MM.1S (cell line): ENCODE measurements around the gene FCN3.

ENCODE experiments used
- DNase-seq: peaks from one replicate; pipeline ENCODE4 v3.0.0-alpha.2; 2015
- H2AFZ ChIP-seq: fragments of 300-600 bp; sonication (generic); 2 replicates; pipeline ENCODE4 v1.6.0; 2016; ENCODE audit warnings: antibody characterized with exemption, low read length
- H3F3A ChIP-seq: fragments of 300-600 bp; sonication (generic); 2 replicates; pipeline ENCODE4 v1.6.1; 2016; ENCODE audit warnings: mild to moderate bottlenecking, antibody characterized with exemption, low read length, moderate library complexity, mixed read lengths; ENCODE audit not compliant: insufficient read depth
- H3K27ac ChIP-seq: fragments of 300-600 bp; sonication (generic); 2 replicates; pipeline ENCODE4 v1.5.1; 2016; ENCODE audit warnings: mild to moderate bottlenecking, low read length
- H3K27me3 ChIP-seq: fragments of 300-600 bp; sonication (generic); replicated peaks from 2 replicates; pipeline ENCODE4 v1.6.0; 2016; ENCODE audit warnings: low read length; ENCODE audit not compliant: insufficient read depth
- H3K36me3 ChIP-seq: fragments of 300-600 bp; sonication (generic); replicated peaks from 2 replicates; pipeline ENCODE4 v1.6.1; 2016; ENCODE audit warnings: mild to moderate bottlenecking, low read length, mixed read lengths; ENCODE audit not compliant: insufficient read depth
- H3K4me1 ChIP-seq: fragments of 300-600 bp; sonication (generic); 2 replicates; pipeline ENCODE4 v1.6.1; 2016; ENCODE audit warnings: low read length, mixed read lengths
- H3K4me2 ChIP-seq: fragments of 300-600 bp; sonication (generic); 2 replicates; pipeline ENCODE4 v1.6.0; 2016; ENCODE audit warnings: low read depth, low read length
- H3K4me3 ChIP-seq: fragments of 300-600 bp; sonication (generic); 2 replicates; pipeline ENCODE4 v1.5.1; 2016; ENCODE audit warnings: low read length, mixed read lengths
- H3K79me2 ChIP-seq: fragments of 300-600 bp; sonication (generic); 2 replicates; pipeline ENCODE4 v1.6.1; 2016; ENCODE audit warnings: mixed run types, low read length, mixed read lengths
- H3K9ac ChIP-seq: fragments of 300-600 bp; sonication (generic); 2 replicates; pipeline ENCODE4 v1.6.1; 2016; ENCODE audit warnings: low read length, mixed read lengths
- H3K9me2 ChIP-seq: fragments of 300-600 bp; sonication (generic); replicated peaks from 2 replicates; pipeline ENCODE4 v1.6.1; 2016; ENCODE audit warnings: mild to moderate bottlenecking, low read length, mixed read lengths; ENCODE audit not compliant: insufficient read depth
- H3K9me3 ChIP-seq: fragments of 300-600 bp; sonication (generic); replicated peaks from 2 replicates; pipeline ENCODE4 v1.6.1; 2016; ENCODE audit warnings: mild to moderate bottlenecking, low read length, mixed read lengths; ENCODE audit not compliant: insufficient read depth
- H4K20me1 ChIP-seq: fragments of 300-600 bp; sonication (generic); 2 replicates; pipeline ENCODE4 v1.6.1; 2016; ENCODE audit warnings: mild to moderate bottlenecking, low read length, moderate library complexity, mixed read lengths; ENCODE audit not compliant: insufficient read depth
- CTCF ChIP-seq: fragments of 300-600 bp; sonication (generic); IDR thresholded peaks from 2 replicates; pipeline ENCODE4 v1.5.1; 2016; ENCODE audit warnings: antibody characterized with exemption, low read length, mixed read lengths
- EZH2 ChIP-seq: fragments of 300-600 bp; sonication (generic); optimal IDR thresholded peaks from 2 replicates; pipeline ENCODE3; 2017; ENCODE audit warnings: low read depth, mild to moderate bottlenecking, antibody characterized with exemption, low read length, mixed read lengths
- EZH2phosphoT487 ChIP-seq: fragments of 300-600 bp; sonication (generic); IDR thresholded peaks from 2 replicates; pipeline ENCODE4 v1.6.1; 2018; ENCODE audit warnings: antibody characterized with exemption, low read length

The FCN3 gene

GRCh38 chr1:27330786-27331185 lies 43.8 kb downstream of the FCN3 start:
- Histone ChIP-seq H3K79me2 (peaks cover 56% of the 10 kb centered on the region), H3K9me2 (no peaks in the 10 kb centered on the region), H3K4me3 (no peak overlapping the region), H3K4me1 (no peaks in the 10 kb centered on the region), H3K9ac (no peak overlapping the region), H3K36me3 (no peaks in the 10 kb centered on the region; the same call in none of the 2 replicates), H4K20me1 (no peaks in the 10 kb centered on the region), H3K27me3 (no peaks in the 10 kb centered on the region), H3K4me2 (no peak overlapping the region), H3K9me3 (no peaks in the 10 kb centered on the region), H3K27ac (no peak overlapping the region), H3F3A (no peaks in the 10 kb centered on the region), H2AFZ (no peak overlapping the region)
- TF ChIP-seq EZH2phosphoT487 (no peak), EZH2 (no peak), CTCF (no peak)
- DNase-seq: no peak

- H3K27ac ChIP-seq: no peak overlapping the region
- H3K79me2 ChIP-seq: peaks cover 85% of the 10 kb centered on the region
- H2AFZ ChIP-seq: no peak overlapping the region
- peaks cover 8% of the 10 kb centered on the region; the same call in 1 of the 2 replicates for H3K4me1 ChIP-seq
- H3K36me3 ChIP-seq: no peaks in the 10 kb centered on the region; the same call in 1 of the 2 replicates
- no peaks in the 10 kb centered on the region for H3K27me3 ChIP-seq
- no peaks in the 10 kb centered on the region for H4K20me1 ChIP-seq
- no peak overlapping the region for H3K4me3 ChIP-seq
- DNase-seq: no peak
- no peak overlapping the region for H3K9ac ChIP-seq
- no peaks in the 10 kb centered on the region for H3F3A ChIP-seq
- H3K9me2 ChIP-seq: no peaks in the 10 kb centered on the region
- H3K4me2 ChIP-seq: no peak overlapping the region
- no peaks in the 10 kb centered on the region for H3K9me3 ChIP-seq
- TF ChIP-seq EZH2phosphoT487 (no peak), CTCF (no peak), EZH2 (no peak)
These were observed 46.7 kb downstream of the FCN3 start for GRCh38 chr1:27327964-27328363.

- H3K9me3 ChIP-seq: no peaks in the 10 kb centered on the region
- no peak for DNase-seq
- H3K4me3 ChIP-seq: no peak overlapping the region
- H3K79me2 ChIP-seq: peaks cover 77% of the 10 kb centered on the region
- H3K9ac ChIP-seq: no peak overlapping the region
- H3K27ac ChIP-seq: no peak overlapping the region
- H3K36me3 ChIP-seq: no peaks in the 10 kb centered on the region; the same call in 1 of the 2 replicates
- H3F3A ChIP-seq: 0 out of 2 replicates have a peak, but pooled peaks cover 5% of the 10 kb centered on the region
- H3K9me2 ChIP-seq: no peaks in the 10 kb centered on the region
- no peak overlapping the region for H3K4me2 ChIP-seq
- TF ChIP-seq EZH2phosphoT487 (no peak), EZH2 (no peak), CTCF (no peak)
- no peaks in the 10 kb centered on the region for H4K20me1 ChIP-seq
- H3K4me1 ChIP-seq: peaks cover 8% of the 10 kb centered on the region; the same call in 1 of the 2 replicates
- H2AFZ ChIP-seq: no peak overlapping the region
- no peaks in the 10 kb centered on the region for H3K27me3 ChIP-seq
These were observed 49.3 kb downstream of the FCN3 start for GRCh38 chr1:27325286-27325685.
